A549 treated with AZD9567 at 1 μM for 4 hours (cell line): Measurements from ENCODE around the gene MAGEA9. TPM values are rescaled to one million over a fixed set of nuclear protein-coding genes. Genes with fewer than 3 reads are reported as not detected.

Experiments
- total RNA-seq: library from RNA; stranded (reverse); fragments of 200-300 nt; extraction: Qiagen RNA extraction; gene quantifications from 5 replicates; pipeline ENCODE4 v1.2.3, GENCODE V29; 2022; ENCODE audit not compliant: insufficient read depth

Gene MAGEA9, protein sequence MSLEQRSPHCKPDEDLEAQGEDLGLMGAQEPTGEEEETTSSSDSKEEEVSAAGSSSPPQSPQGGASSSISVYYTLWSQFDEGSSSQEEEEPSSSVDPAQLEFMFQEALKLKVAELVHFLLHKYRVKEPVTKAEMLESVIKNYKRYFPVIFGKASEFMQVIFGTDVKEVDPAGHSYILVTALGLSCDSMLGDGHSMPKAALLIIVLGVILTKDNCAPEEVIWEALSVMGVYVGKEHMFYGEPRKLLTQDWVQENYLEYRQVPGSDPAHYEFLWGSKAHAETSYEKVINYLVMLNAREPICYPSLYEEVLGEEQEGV
- total RNA-seq, result not detected in 5 replicates

DNA sequence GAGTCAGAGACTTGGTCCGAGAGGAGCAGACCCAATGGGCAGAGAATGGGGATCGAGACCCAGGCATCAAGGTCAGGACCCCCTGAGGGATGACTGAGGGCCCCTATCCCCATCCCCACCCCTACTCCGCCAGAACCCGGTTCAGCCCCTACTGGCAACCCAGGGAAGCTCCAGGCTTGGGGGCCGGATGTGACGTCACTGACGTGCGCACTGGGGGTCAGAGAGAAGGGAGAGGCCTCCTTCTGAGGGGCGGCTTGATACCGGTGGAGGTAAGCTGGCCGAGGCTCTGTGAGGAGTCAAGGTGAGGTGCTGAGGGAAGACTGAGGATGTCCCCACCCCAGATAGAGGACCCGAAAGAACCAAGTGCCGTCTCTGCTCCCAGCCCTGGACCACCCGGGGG, at the start of gene MAGEA9:
Gene MAGEA9 (plus strand): TSS at position 204 of the 400 bp plus-strand sequence. CDS start 4,281 bp downstream, outside the sequence.

DNA sequence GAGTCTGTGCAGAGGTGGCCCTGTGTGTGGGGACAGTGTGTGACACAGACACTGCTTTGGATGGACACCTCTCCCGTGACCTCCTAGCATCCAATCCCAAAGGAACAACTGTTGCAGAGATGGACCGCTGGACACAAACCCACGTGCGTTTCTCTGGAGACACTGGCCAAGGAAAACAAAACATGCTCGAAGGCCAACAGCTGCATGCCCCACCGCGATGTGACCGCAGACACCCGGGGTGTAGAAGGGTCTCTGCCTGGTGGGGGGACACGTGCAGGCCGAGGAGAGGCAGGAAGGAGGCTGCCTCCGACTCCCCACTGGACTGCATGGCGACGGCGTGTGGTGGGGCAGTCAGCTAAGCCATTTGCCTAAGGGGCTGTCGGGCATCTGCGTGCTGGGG, 8.0 kb upstream of the MAGEA9 start, which contains the start of gene HSFX1:
Gene HSFX1 (plus strand): TSS at position 301 of the 400 bp plus-strand sequence. CDS start 614 bp downstream, outside the sequence.

Other genes with a start within 250 kb of the MAGEA9 start
- gene EOLA1, start 240.9 kb upstream of the MAGEA9 start, total RNA-seq, result 12.9 to 21.2 TPM (median 20.6 TPM) in 5 replicates
- not detected in 5 replicates for gene HSFX3, start 232.0 kb upstream of the MAGEA9 start, total RNA-seq
- not detected in 5 replicates for gene MAGEA9B, start 194.5 kb upstream of the MAGEA9 start, total RNA-seq
- 0.08 to 0.19 TPM in 2 of 5 replicates, not detected in the others for gene HSFX2, start 186.6 kb upstream of the MAGEA9 start, total RNA-seq
- gene TMEM185A, start 150.1 kb upstream of the MAGEA9 start, total RNA-seq, result 28.0 to 33.4 TPM (median 30.5 TPM) in 5 replicates
- not detected in 5 replicates for gene MAGEA11, start 69.9 kb upstream of the MAGEA9 start, total RNA-seq
- 0.33 to 1.0 TPM (median 0.39 TPM) in 5 replicates for gene HSFX1, start 7.9 kb upstream of the MAGEA9 start, total RNA-seq
- gene MAGEA8, start 99.3 kb downstream of the MAGEA9 start, total RNA-seq, result not detected in 5 replicates
- not detected in 5 replicates for gene HSFX4, start 147.6 kb downstream of the MAGEA9 start, total RNA-seq
- gene EOLA2, start 156.6 kb downstream of the MAGEA9 start, total RNA-seq, result 36.0 to 66.1 TPM (median 61.5 TPM) in 5 replicates